HUES6 (cell line): ENCODE data around the gene ITFG1.

Experiments used
- H3K27ac ChIP-seq: 2 replicates; pipeline ENCODE4 v1.7.0; 2013; ENCODE audit warnings: low read depth, mild to moderate bottlenecking, low read length, inconsistent platforms
- H3K27me3 ChIP-seq: 2 replicates; pipeline ENCODE4 v1.6.1; 2013; ENCODE audit warnings: low read length; ENCODE audit not compliant: control insufficient read depth, insufficient read depth
- H3K36me3 ChIP-seq: 2 replicates; pipeline ENCODE4 v1.6.1; 2013; ENCODE audit warnings: low read length; ENCODE audit not compliant: control insufficient read depth, insufficient read depth
- H3K4me1 ChIP-seq: 2 replicates; pipeline ENCODE4 v1.6.1; 2013; ENCODE audit warnings: low read length; ENCODE audit not compliant: control insufficient read depth, insufficient read depth
- H3K4me3 ChIP-seq: 2 replicates; pipeline ENCODE4 v1.5.1; 2013; ENCODE audit warnings: low read depth, low read length
- H3K9ac ChIP-seq: one replicate; pipeline ENCODE4 v1.6.1; 2013; ENCODE audit warnings: mild to moderate bottlenecking, low read length
- H3K9me3 ChIP-seq: 2 replicates; pipeline ENCODE4 v1.6.1; 2013; ENCODE audit warnings: low read depth, low read length; ENCODE audit not compliant: control insufficient read depth, insufficient read depth

Gene ITFG1

GRCh38 chr16:47416869-47417268 lies 44.0 kb downstream of the ITFG1 start:
- H3K27ac ChIP-seq: no peak overlapping the region
- peaks cover 2% of the 10 kb centered on the region; the same call in 1 of the 2 replicates for H3K36me3 ChIP-seq
- no peak overlapping the region for H3K4me3 ChIP-seq
- no peaks in the 10 kb centered on the region for H3K9me3 ChIP-seq
- no peak overlapping the region for H3K9ac ChIP-seq
- no peaks in the 10 kb centered on the region for H3K4me1 ChIP-seq
- no peaks in the 10 kb centered on the region for H3K27me3 ChIP-seq

- no peaks in the 10 kb centered on the region for H3K36me3 ChIP-seq
- no peaks in the 10 kb centered on the region for H3K4me1 ChIP-seq
- H3K27me3 ChIP-seq: no peaks in the 10 kb centered on the region
- no peaks in the 10 kb centered on the region for H3K9me3 ChIP-seq
- H3K9ac ChIP-seq: no peak overlapping the region
- H3K27ac ChIP-seq: no peak overlapping the region
- H3K4me3 ChIP-seq: no peak overlapping the region
Measured at GRCh38 chr16:47413041-47413440, 47.8 kb downstream of the ITFG1 start.

- H3K4me3 ChIP-seq: no peak overlapping the region
- no peaks in the 10 kb centered on the region for H3K36me3 ChIP-seq
- H3K4me1 ChIP-seq: no peaks in the 10 kb centered on the region
- H3K27ac ChIP-seq: no peak overlapping the region
- H3K27me3 ChIP-seq: no peaks in the 10 kb centered on the region
- H3K9ac ChIP-seq: no peak overlapping the region
- H3K9me3 ChIP-seq: no peaks in the 10 kb centered on the region
Measured at GRCh38 chr16:47408491-47408890, 52.4 kb downstream of the ITFG1 start.

GRCh38 chr16:47395733-47396498 lies 64.9 kb downstream of the ITFG1 start:
- no peaks in the 10 kb centered on the region for H3K27me3 ChIP-seq
- H3K9ac ChIP-seq: no peak overlapping the region
- no peak overlapping the region for H3K27ac ChIP-seq
- no peaks in the 10 kb centered on the region for H3K9me3 ChIP-seq
- H3K4me3 ChIP-seq: no peak overlapping the region
- no peaks in the 10 kb centered on the region for H3K36me3 ChIP-seq
- H3K4me1 ChIP-seq: peaks cover 7% of the 10 kb centered on the region; the same call in 1 of the 2 replicates

- Histone ChIP-seq H3K9ac (no peak overlapping the region), H3K9me3 (no peaks in the 10 kb centered on the region), H3K4me3 (no peak overlapping the region), H3K27me3 (no peaks in the 10 kb centered on the region), H3K36me3 (no peaks in the 10 kb centered on the region), H3K27ac (no peak overlapping the region), H3K4me1 (peaks cover 13% of the 10 kb centered on the region; the same call in 1 of the 2 replicates)
Measured at GRCh38 chr16:47392081-47392480, 68.8 kb downstream of the ITFG1 start.

GRCh38 chr16:47388705-47389104 lies 72.2 kb downstream of the ITFG1 start:
- H3K9ac ChIP-seq: no peak overlapping the region
- H3K27ac ChIP-seq: no peak overlapping the region
- H3K4me3 ChIP-seq: no peak overlapping the region
- peaks cover 22% of the 10 kb centered on the region for H3K4me1 ChIP-seq
- no peaks in the 10 kb centered on the region for H3K36me3 ChIP-seq
- H3K27me3 ChIP-seq: no peaks in the 10 kb centered on the region
- no peaks in the 10 kb centered on the region for H3K9me3 ChIP-seq

- Histone ChIP-seq H3K4me3 (no peak overlapping the region), H3K36me3 (no peaks in the 10 kb centered on the region), H3K9ac (no peak overlapping the region), H3K4me1 (peaks cover 22% of the 10 kb centered on the region), H3K27me3 (no peaks in the 10 kb centered on the region), H3K27ac (peak overlapping the region; percentile 19; the same call in 1 of the 2 replicates), H3K9me3 (no peaks in the 10 kb centered on the region)
Measured at GRCh38 chr16:47387026-47387734, 73.7 kb downstream of the ITFG1 start.

GRCh38 chr16:47386201-47386718 lies 74.6 kb downstream of the ITFG1 start:
- H3K36me3 ChIP-seq: no peaks in the 10 kb centered on the region
- H3K9ac ChIP-seq: no peak overlapping the region
- H3K27me3 ChIP-seq: no peaks in the 10 kb centered on the region

GRCh38 chr16:47382362-47382761 lies 78.5 kb downstream of the ITFG1 start:
- no peaks in the 10 kb centered on the region for H3K36me3 ChIP-seq
- H3K4me1 ChIP-seq: peaks cover 29% of the 10 kb centered on the region
- H3K4me3 ChIP-seq: no peak overlapping the region
- H3K9me3 ChIP-seq: no peaks in the 10 kb centered on the region
- H3K27me3 ChIP-seq: no peaks in the 10 kb centered on the region
- no peak overlapping the region for H3K9ac ChIP-seq
- H3K27ac ChIP-seq: no peak overlapping the region

More at GRCh38 chr16:47386201-47386718, 74.6 kb downstream of the ITFG1 start:
- Histone ChIP-seq H3K9me3 (no peaks in the 10 kb centered on the region), H3K4me1 (peaks cover 22% of the 10 kb centered on the region), H3K4me3 (no peak overlapping the region), H3K27ac (peak overlapping the region; percentile 45; the same call in 1 of the 2 replicates)

GRCh38 chr16:47377154-47377553 lies 83.7 kb downstream of the ITFG1 start:
- H3K27me3 ChIP-seq: no peaks in the 10 kb centered on the region
- H3K27ac ChIP-seq: peak overlapping the region; percentile 10; the same call in 1 of the 2 replicates
- peak overlapping the region; percentile 2 for H3K9ac ChIP-seq
- H3K4me1 ChIP-seq: peaks cover 29% of the 10 kb centered on the region
- no peaks in the 10 kb centered on the region for H3K36me3 ChIP-seq
- H3K4me3 ChIP-seq: no peak overlapping the region
- no peaks in the 10 kb centered on the region for H3K9me3 ChIP-seq

GRCh38 chr16:47375423-47375822 lies 85.4 kb downstream of the ITFG1 start:
- no peaks in the 10 kb centered on the region for H3K27me3 ChIP-seq
- H3K27ac ChIP-seq: no peak overlapping the region
- no peaks in the 10 kb centered on the region for H3K9me3 ChIP-seq
- H3K9ac ChIP-seq: no peak overlapping the region
- H3K4me1 ChIP-seq: peaks cover 29% of the 10 kb centered on the region
- H3K4me3 ChIP-seq: no peak overlapping the region
- H3K36me3 ChIP-seq: no peaks in the 10 kb centered on the region
